HG03378 (cell line): ENCODE measurements around the gene NLRP6.
A peak's percentile ranks its signal among the peaks of the same experiment; 100 is the strongest.

ENCODE experiments used
- ATAC-seq: cut with Tn5 transposase; IDR thresholded peaks from one replicate; pipeline ENCODE4 v1.9.1; 2021; ENCODE audit warnings: mild to moderate bottlenecking, moderate library complexity; ENCODE audit not compliant: unreplicated experiment

NLRP6 gene

DNA sequence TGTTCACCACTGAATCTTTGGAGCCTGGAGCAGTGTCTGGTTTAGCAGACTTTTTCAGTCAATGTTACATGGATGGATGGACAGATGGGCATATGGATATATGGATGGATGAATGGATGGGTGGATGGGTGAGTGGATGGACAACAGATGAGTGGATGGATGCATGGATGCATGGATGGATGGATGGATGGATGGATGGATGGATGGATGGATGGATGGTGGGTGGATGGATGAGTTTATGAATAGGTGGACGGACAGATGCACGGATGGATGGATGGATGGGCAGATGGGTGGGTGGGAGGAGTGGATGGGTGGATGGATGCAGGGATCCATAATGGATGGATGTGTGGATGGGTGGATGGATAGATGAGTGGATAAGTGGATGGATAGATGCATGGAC is 22.4 kb upstream of the NLRP6 start:
- no peak for ATAC-seq

DNA sequence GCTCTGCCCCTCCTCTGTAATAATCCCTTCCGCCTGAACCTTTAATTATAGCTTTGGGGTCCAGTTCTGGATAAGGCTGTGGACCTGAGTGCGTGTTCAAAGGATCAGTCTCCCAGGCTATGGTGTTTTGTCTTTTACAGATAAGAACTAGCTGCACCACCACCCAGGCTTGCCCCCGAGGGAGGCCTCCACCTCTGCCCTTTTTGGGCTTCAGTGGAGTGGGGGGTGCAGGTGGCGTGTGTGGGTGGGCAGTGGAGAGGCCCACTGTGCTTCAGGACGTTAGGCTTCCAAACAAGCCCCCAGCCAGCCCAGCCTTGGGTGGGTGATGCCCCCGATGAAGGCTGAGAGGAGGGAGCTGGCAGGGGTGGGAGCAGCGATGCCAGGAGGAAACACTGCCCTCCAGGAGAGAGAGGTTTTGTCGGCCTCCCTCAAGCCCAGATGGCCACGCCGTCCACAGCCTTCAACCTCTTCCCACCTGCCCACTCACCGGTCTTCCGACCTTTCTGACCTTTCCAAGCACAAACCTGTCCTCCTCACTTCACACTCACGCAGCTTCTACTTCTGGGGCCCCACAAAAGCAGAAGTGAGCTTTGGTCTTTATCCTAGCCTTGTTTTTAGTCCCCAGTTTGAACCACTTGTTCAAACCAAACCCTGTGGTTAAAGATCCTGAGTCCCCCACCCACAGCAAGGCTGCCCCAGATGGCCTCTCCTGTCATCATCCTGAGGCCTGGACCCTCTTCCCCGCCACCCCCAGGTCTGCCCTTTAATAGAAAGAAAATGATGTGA is 21.1 kb upstream of the NLRP6 start:
- no peak for ATAC-seq

DNA sequence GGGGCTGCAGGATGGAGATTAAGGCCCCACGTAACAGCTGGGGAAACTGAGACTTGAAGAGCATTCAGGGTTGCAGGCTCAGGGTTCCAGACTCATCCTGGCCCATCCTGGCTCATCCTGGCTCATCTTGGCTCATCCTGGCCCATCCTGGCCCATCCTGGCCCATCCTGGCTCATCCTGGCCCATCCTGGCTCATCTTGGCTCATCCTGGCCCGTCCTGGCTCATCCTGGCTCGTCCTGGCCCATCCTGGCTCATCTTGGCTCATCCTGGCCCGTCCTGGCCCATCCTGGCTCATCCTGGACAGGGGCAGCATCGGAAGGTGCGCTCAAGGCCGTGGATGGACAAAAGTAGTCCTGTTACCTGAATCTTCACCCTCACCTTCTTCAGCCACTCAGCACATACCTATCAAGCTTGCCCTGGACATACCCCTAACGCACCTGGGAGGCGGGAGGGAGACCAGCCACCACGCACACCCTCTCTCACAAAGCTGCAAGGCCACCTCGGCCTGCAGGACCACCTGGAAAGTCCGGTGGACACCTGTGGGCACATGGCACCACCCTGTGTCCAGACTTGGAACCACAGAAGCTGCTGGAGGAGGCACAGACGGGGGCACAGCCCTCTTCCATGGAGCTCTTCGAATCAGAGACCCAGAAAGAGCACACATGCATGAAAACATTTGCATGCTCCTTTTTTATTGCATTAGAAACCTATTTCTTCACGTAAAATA is 20.3 kb upstream of the NLRP6 start:
- ATAC-seq, result no peak

DNA sequence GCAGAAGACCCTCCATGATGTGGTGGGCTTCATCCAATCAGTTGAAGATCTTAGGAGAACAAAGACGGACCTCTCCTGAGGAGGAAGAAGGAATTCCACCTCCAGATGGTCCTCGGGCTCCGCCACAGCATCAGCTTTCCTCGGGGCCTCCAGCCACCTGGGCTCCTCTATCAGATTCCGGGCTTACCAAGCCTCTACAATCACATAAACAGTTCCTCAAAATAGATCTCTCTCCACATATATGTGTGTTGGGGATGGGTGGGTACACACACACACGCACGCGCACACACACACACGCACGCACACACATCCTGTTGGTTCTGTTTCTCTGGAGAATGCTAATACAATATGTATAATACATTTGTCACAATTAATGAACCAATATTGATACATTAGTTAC is 18.8 kb upstream of the NLRP6 start:
- no peak for ATAC-seq

DNA sequence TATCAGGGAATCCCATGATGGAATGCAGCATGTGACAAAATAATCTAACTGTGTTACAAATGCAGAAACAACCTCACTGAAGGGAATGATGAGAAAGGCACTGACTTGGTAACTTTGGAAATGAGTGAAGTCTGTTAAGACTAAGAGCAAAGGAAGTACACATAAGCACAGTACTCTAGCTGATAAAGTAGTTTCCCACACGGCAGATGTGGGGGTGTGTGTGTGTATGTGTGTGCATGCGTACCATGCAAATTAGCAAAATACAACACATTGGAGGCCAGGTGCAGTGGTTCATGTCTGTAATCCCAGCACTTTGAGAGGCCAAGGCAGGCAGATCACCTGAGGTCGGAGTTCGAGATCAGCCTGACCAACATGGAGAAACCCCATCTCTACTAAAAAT is 16.6 kb upstream of the NLRP6 start:
- ATAC-seq, result no peak

DNA sequence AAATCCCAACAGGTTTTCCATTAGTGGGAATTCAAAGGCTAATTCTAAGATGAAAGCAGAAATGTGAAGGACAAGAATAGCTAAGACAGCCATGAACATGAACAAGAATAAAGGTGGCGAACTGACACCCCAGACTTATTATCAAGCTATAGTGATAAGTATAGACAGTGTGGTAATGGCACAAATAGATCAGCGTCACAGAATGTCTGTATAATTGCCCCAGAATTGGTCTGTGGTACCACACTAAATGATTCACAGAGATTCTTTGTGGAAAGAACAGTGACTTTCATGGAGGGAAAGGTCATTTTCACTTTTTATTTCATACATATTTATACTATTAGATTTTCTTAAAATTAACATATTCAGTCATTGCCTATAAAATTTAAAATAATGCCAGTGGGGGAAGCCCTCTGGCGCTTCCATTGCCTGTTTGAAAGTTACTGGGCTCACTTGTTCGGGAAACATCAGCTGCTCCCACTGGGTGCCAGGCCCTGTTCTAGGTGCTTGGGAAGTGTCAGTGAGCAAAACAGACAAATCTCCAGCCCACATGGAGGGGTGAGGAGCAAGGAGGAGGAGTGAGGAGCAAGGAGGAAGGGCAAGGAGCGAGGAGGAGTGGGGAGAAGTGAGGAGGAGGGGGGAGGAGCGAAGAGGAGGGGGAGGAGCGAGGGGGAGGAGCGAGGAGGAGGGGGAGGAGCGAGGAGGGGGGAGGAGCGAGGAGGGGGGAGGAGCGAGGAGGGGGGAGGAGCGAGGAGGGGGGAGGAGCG is 11.3 kb upstream of the NLRP6 start:
- no peak for ATAC-seq

DNA sequence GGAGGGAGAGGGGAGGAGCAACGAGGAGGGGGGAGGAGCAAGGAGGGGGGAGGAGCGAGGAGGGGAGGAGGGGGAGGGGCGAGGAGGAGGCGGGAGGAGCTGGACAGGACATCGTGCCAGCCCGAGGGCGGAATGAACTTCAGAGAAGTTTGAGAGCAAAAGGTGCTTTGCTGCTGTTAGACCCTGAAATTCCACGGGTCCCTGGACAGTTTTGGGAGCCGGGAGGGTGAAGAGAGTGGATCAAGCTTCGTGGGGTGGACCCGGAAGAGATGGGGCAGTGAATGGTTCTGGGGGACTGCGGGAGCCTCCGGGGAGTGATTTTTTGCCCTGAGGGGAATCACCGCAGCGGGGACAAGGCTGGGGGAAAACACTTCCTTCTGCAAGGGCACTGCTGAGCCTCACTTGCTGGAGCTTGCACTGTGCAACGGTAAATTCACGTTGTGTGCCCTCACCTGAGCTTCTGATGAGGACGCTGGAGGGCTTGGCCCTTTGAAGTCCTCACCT is 10.7 kb upstream of the NLRP6 start:
- no peak for ATAC-seq

DNA sequence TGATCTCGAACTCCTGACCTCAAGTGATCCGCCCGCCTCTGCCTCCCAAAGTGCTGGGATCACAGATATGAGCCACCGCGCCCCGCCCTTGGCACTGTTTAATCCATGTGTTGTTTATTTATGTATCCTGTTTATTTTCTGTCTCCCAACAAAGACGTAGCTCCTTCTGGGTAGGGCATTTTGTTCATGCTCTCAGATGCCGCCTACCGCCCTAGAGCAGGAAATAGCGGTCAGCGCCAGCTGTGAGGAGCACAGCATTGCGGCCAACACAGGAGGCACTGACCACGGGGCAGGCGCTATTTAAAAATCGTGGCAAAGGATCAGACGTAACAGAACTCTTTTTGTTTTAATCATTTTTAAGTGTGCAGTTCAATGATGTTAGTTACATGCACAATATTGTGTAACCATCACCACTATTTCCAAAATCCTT is 9.5 kb upstream of the NLRP6 start:
- ATAC-seq, result peak; percentile 39

DNA sequence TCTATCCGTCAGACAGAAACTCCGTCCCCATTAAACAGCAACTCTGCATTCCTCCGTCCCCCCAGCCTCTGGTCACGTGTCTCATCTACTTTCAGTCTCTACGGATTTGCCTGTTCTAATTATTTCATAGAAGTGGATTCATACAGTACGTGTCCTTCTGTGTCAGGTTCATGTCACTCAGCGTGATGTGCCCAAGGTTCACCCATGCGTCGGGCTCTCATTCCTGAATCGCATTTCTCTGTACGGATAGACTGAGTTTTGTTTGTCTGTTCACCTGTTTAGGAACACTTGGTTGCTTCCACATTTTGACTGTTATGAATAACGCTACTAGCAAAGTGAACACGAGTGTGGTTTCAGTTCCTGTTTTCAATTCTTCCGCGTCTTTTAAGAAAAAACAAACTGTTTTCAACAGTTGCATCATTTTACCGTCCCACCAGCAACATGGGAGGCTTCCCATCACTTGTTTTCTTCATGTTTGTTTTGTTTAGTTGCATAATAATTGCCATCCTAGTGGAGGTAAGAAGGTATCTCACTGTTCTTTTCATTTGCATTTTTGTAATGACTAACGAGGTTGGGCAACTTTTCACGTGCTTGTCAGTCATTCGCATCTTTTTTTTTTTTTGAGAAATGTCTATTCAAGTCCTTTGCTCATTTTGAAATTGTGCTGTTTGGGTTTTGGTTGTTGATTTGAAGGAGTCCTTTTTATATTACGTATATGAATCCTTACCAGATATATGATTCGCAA is 8.9 kb upstream of the NLRP6 start:
- peak; percentile 86 for ATAC-seq

DNA sequence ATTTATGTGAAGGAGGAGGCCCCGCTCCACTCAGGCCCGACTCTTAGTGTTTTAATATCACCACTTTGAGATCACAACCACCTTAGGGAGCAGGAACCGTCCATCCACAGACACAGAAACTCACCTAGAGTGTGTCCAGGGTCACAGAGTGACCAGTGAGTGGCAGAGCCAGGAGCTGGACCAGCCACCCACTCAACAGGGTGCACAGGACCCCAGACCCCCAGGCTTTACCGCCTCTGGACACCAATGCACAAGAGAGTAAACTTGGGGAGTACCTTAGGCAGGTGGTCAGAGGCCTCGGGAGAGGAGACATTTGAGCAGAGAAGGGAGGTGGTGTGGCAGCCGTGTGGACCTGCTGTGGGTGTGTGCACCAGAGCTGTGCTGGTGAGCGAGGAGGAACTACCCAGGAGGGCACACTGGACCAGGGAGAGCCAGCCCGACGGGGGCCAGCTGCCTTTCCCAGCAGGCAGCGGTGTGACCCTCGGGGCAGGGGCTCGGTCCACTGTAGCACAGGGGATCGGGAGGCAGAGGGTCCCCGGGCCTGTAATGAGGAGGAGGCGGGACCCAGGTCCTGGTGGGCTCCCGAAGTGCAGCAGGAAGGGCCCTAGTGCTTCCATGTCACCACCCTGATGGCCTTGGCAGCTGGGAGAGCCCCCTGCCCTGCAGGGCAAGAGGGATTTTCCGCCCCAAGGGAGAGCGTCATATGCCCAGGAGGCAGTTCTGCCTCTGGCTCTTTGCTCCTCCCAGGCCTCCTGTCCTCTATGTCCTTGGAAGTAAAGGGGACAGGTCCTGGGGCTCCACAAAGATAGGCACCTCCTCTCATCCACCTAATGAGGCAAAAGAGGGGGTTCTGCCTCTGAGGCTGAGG is 7.5 kb upstream of the NLRP6 start:
- ATAC-seq, result no peak

DNA sequence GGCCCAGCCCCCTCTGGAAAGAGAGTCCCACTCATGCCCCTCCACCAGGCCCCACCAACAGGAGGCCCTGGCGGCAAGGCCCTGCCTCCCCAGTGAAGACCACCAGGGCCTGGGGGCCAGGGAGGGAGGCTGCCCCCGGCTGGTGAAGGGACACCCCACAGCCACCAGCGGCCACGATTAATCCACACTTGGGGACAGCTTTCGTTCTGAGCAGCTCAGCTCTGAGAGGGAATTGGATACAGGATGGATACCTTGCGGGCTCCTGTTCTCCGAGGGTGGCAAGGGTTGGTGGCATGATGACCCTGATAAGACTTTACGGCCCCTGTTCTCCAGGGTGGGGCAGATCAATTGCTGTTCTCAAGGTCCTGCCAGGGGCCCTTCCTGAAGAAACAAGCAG is 6.9 kb upstream of the NLRP6 start:
- no peak for ATAC-seq

DNA sequence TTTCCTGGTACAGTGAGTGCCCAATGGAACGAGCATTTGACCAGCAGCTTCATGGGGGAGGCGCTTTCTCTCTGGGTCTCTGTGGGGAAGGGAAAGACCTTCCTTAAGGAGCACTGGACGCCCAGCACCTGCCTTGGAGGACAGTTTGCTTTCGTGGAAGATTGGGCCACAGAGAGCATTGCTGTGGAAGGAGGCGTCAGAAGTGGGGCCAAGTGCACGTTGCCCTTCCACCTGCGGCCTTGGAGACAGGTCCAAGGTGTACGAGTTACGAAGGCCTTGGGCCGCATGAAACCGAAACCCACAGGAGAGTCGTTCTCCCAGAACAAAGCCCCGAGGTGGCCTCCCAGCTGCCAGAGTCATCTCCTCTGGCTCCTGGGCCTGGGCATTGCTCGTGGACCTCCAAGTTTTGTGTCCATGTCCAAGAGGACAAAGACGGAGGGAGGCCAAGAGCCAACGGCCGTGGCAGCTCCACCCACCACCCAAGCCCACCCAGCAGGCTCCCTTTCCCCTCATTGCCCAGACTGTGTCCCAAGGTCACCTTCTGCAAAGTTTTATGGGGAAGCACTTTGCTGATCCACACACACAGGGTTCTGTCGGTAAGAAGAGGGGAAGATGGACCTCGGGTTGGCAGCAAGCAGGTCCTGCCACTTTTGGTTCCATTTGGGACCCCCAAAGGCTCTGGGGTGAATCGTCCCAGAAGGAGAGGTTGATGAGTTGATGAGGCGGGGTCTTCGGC is 5.8 kb upstream of the NLRP6 start:
- ATAC-seq, result no peak

DNA sequence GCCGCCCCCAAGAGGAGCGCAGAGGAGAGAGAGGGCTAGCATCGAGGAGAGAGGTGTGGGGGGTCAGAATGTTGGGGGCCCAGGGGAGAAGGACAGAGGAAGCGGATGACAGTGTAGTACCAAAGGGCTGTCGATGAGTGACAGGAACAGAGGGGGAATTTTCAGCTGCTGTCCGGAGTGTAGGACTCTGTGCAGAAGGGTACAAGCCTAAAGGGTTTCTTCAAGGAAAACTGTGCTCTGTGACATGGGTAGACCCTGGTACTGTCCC is 5.3 kb upstream of the NLRP6 start:
- no peak for ATAC-seq

DNA sequence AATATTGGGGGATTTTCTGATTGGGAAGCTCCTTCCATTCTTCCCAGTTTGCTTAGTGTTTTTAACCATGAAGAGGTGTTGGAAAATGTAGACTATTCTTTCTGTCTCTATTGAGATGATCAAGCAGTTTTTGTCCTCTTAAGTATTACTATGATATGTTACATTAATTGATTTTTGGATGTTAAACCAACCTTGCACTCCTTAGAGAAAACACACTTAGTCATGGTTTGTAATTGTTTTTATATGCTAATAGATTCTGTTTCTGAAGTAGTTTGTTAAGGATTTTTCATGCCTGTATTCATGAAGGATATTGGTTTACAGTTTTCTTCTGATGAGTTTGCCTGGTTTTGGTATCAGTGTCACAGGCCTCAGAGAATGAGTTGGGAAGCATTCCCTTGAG is 2.0 kb upstream of the NLRP6 start:
- no peak for ATAC-seq

DNA sequence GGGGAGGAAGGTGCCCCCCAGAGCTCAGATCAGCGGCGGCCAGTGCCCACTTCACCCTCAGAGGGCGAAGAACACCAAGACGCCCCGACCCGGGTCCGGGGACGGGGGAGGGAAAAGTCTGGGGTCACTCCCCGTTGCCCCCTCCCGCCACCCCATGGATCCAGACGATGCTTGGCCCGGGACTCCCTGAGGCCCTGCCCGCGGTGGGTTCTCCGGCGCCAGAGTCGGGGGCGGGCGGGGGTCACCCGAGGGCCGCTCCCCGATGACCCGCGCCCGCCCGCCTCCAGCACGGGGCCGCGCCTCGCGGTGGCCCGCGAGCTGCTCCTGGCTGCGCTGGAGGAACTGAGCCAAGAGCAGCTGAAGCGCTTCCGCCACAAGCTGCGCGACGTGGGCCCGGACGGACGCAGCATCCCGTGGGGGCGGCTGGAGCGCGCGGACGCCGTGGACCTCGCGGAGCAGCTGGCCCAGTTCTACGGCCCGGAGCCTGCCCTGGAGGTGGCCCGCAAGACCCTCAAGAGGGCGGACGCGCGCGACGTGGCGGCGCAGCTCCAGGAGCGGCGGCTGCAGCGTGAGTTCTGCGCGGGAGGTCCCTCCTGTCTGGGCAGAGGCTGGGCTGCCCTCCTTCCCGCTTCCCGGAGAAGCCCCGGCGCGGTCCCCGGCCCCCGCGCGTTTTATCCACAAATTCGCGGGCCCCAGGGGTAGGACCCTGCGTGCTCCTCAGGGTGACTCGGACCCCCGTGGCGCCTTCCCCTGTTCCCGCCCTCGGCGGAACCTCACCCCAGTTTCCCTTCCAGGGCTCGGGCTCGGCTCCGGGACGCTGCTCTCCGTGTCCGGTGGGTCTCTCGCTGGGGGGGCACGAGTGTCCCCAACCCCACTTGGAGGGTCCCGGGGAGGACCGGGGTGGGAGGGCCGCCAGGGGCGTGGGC is 1.1 kb downstream of the NLRP6 start:
- ATAC-seq, result no peak

DNA sequence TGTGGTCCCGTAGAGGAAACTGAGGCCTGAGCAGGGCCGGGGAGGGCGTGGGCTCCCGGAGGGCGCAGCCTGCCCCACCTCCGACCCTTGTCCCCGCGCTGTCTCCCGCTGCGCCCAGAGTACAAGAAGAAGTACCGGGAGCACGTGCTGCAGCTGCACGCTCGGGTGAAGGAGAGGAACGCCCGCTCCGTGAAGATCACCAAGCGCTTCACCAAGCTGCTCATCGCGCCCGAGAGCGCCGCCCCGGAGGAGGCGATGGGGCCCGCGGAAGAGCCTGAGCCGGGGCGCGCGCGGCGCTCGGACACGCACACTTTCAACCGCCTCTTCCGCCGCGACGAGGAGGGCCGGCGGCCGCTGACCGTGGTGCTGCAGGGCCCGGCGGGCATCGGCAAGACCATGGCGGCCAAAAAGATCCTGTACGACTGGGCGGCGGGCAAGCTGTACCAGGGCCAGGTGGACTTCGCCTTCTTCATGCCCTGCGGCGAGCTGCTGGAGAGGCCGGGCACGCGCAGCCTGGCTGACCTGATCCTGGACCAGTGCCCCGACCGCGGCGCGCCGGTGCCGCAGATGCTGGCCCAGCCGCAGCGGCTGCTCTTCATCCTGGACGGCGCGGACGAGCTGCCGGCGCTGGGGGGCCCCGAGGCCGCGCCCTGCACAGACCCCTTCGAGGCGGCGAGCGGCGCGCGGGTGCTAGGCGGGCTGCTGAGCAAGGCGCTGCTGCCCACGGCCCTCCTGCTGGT is 1.9 kb downstream of the NLRP6 start:
- no peak for ATAC-seq

DNA sequence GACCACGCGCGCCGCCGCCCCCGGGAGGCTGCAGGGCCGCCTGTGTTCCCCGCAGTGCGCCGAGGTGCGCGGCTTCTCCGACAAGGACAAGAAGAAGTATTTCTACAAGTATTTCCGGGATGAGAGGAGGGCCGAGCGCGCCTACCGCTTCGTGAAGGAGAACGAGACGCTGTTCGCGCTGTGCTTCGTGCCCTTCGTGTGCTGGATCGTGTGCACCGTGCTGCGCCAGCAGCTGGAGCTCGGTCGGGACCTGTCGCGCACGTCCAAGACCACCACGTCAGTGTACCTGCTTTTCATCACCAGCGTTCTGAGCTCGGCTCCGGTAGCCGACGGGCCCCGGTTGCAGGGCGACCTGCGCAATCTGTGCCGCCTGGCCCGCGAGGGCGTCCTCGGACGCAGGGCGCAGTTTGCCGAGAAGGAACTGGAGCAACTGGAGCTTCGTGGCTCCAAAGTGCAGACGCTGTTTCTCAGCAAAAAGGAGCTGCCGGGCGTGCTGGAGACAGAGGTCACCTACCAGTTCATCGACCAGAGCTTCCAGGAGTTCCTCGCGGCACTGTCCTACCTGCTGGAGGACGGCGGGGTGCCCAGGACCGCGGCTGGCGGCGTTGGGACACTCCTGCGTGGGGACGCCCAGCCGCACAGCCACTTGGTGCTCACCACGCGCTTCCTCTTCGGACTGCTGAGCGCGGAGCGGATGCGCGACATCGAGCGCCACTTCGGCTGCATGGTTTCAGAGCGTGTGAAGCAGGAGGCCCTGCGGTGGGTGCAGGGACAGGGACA is 2.7 kb downstream of the NLRP6 start:
- ATAC-seq, result no peak
